Measurements from ENCODE around the gene PITRM1. TPM values are rescaled to one million over a fixed set of nuclear protein-coding genes. Genes with fewer than 3 reads are reported as not detected.
A peak's percentile ranks its signal among the peaks of the same experiment; 100 is the strongest.

PITRM1 gene
- total RNA-seq, 1 donor from 2014 or later: 80.4 TPM

- H4K20me1 ChIP-seq (ENCODE audit: insufficient read depth, low read length): no peaks in the 10 kb centered on the region
- H3K9ac ChIP-seq (ENCODE audit: low read length): no peak overlapping the region
- TF ChIP-seq, protein P1, sequence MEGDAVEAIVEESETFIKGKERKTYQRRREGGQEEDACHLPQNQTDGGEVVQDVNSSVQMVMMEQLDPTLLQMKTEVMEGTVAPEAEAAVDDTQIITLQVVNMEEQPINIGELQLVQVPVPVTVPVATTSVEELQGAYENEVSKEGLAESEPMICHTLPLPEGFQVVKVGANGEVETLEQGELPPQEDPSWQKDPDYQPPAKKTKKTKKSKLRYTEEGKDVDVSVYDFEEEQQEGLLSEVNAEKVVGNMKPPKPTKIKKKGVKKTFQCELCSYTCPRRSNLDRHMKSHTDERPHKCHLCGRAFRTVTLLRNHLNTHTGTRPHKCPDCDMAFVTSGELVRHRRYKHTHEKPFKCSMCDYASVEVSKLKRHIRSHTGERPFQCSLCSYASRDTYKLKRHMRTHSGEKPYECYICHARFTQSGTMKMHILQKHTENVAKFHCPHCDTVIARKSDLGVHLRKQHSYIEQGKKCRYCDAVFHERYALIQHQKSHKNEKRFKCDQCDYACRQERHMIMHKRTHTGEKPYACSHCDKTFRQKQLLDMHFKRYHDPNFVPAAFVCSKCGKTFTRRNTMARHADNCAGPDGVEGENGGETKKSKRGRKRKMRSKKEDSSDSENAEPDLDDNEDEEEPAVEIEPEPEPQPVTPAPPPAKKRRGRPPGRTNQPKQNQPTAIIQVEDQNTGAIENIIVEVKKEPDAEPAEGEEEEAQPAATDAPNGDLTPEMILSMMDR (IDR thresholded peaks at IDR 0.05; ENCODE audit: insufficient read depth, low read depth, low read length): no peak
- TF ChIP-seq EZH2 (IDR thresholded peaks at IDR 0.05; ENCODE audit: insufficient read depth, low read length): no peak
- peaks cover 69% of the 10 kb centered on the region for H3K79me2 ChIP-seq (ENCODE audit: insufficient read depth, low read length)
- H3K4me2 ChIP-seq (ENCODE audit: low read length): no peak overlapping the region
- H3K4me1 ChIP-seq (ENCODE audit: insufficient read depth, low read length): peaks cover 40% of the 10 kb centered on the region
- no peaks in the 10 kb centered on the region for H3K9me3 Mint-ChIP-seq (ENCODE audit: unreplicated experiment)
- H3K4me3 ChIP-seq (ENCODE audit: insufficient read depth, low read depth, low read length): no peak overlapping the region
- no peaks in the 10 kb centered on the region for H3K27me3 ChIP-seq (ENCODE audit: insufficient read depth, low read length)
- peaks cover 17% of the 10 kb centered on the region for H3K36me3 Mint-ChIP-seq (ENCODE audit: low read depth, unreplicated experiment)
- FAIRE-seq (no peak), DNase-seq (ENCODE audit: low read depth) (no peak)
- peaks cover 49% of the 10 kb centered on the region for H3K4me1 Mint-ChIP-seq (ENCODE audit: low read depth, unreplicated experiment)
- peak overlapping the region; percentile 30 for H3K4me3 Mint-ChIP-seq (ENCODE audit: unreplicated experiment)
- no peak overlapping the region for H2AFZ ChIP-seq (ENCODE audit: low read depth, low read length)
- peak overlapping the region; percentile 23 for H3K27ac Mint-ChIP-seq (ENCODE audit: unreplicated experiment)
- H3K9me3 ChIP-seq (ENCODE audit: insufficient read depth, low read depth, low read length): no peaks in the 10 kb centered on the region
- no peaks in the 10 kb centered on the region for H3K27me3 Mint-ChIP-seq (ENCODE audit: low read depth, unreplicated experiment)
- peak overlapping the region; percentile 19 for H3K27ac ChIP-seq (ENCODE audit: low read depth, low read length)
- peaks cover 29% of the 10 kb centered on the region for H3K36me3 ChIP-seq (ENCODE audit: insufficient read depth, low read length)
These were observed 73.9 kb downstream of the PITRM1 start for GRCh38 chr10:3098689-3099088.

- Histone ChIP-seq H3K4me3 (ENCODE audit: insufficient read depth, low read depth, low read length) (no peak overlapping the region), H4K20me1 (ENCODE audit: insufficient read depth, low read length) (no peaks in the 10 kb centered on the region), H3K27me3 (ENCODE audit: insufficient read depth, low read length) (no peaks in the 10 kb centered on the region), H3K9ac (ENCODE audit: low read length) (no peak overlapping the region), H3K27ac (ENCODE audit: low read depth, low read length) (peak overlapping the region; percentile 64), H3K9me3 (ENCODE audit: insufficient read depth, low read depth, low read length) (no peaks in the 10 kb centered on the region), H3K36me3 (ENCODE audit: insufficient read depth, low read length) (peaks cover 22% of the 10 kb centered on the region), H3K4me1 (ENCODE audit: insufficient read depth, low read length) (peaks cover 41% of the 10 kb centered on the region), H3K4me2 (ENCODE audit: low read length) (peak overlapping the region; percentile 21), H3K79me2 (ENCODE audit: insufficient read depth, low read length) (peaks cover 72% of the 10 kb centered on the region), H2AFZ (ENCODE audit: low read depth, low read length) (no peak overlapping the region)
- Mint-ChIP-seq H3K27me3 (ENCODE audit: low read depth, unreplicated experiment) (no peaks in the 10 kb centered on the region), H3K27ac (ENCODE audit: unreplicated experiment) (peak overlapping the region; percentile 98), H3K36me3 (ENCODE audit: low read depth, unreplicated experiment) (peaks cover 16% of the 10 kb centered on the region), H3K4me3 (ENCODE audit: unreplicated experiment) (no peak overlapping the region), H3K4me1 (ENCODE audit: low read depth, unreplicated experiment) (peaks cover 60% of the 10 kb centered on the region), H3K9me3 (ENCODE audit: unreplicated experiment) (no peaks in the 10 kb centered on the region)
- DNase-seq (ENCODE audit: low read depth) (no peak), FAIRE-seq (no peak)
- TF ChIP-seq EZH2 (IDR thresholded peaks at IDR 0.05; ENCODE audit: insufficient read depth, low read length): no peak
- TF ChIP-seq, protein P1 (IDR thresholded peaks at IDR 0.05; ENCODE audit: insufficient read depth, low read depth, low read length): no peak
These were observed 75.4 kb downstream of the PITRM1 start for GRCh38 chr10:3097160-3097559.

DNA sequence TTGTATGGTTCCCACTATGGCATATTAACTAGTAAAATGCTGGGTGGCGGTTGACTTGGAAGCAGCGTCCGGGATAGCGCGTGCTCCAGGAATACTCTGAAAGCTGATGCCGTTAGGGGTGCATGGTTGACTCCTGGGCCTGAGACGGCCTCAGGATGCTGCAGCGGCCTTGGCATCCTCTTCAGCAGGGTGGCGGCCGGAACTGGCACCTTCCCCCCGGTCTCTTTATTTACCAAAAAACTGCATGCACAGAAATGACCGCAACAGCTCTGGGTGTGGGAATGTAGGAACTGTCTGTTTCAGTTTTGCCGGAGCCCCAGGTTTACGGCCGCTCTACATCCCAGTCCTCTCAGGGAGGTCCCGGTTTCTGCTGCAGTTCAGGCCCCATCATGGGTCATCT lies 76.4 kb downstream of the PITRM1 start:
- peaks cover 74% of the 10 kb centered on the region for H3K79me2 ChIP-seq (ENCODE audit: insufficient read depth, low read length)

More for the DNA sequence above, 76.4 kb downstream of the PITRM1 start:
- peak overlapping the region; percentile 96 for H3K27ac ChIP-seq (ENCODE audit: low read depth, low read length)
- H3K4me2 ChIP-seq (ENCODE audit: low read length): peak overlapping the region; percentile 69
- Mint-ChIP-seq H3K27ac (ENCODE audit: unreplicated experiment) (peak overlapping the region; percentile 93), H3K4me1 (ENCODE audit: low read depth, unreplicated experiment) (peaks cover 70% of the 10 kb centered on the region), H3K27me3 (ENCODE audit: low read depth, unreplicated experiment) (no peaks in the 10 kb centered on the region), H3K4me3 (ENCODE audit: unreplicated experiment) (peak overlapping the region; percentile 22), H3K36me3 (ENCODE audit: low read depth, unreplicated experiment) (peaks cover 23% of the 10 kb centered on the region), H3K9me3 (ENCODE audit: unreplicated experiment) (no peaks in the 10 kb centered on the region)
- H3K4me1 ChIP-seq (ENCODE audit: insufficient read depth, low read length): peaks cover 51% of the 10 kb centered on the region
- peak; percentile 27 for DNase-seq (ENCODE audit: low read depth)
- H3K9me3 ChIP-seq (ENCODE audit: insufficient read depth, low read depth, low read length): no peaks in the 10 kb centered on the region
- H3K4me3 ChIP-seq (ENCODE audit: insufficient read depth, low read depth, low read length): peak overlapping the region; percentile 11
- H3K36me3 ChIP-seq (ENCODE audit: insufficient read depth, low read length): peaks cover 18% of the 10 kb centered on the region
- H4K20me1 ChIP-seq (ENCODE audit: insufficient read depth, low read length): no peaks in the 10 kb centered on the region
- TF ChIP-seq, protein P1 (IDR thresholded peaks at IDR 0.05; ENCODE audit: insufficient read depth, low read depth, low read length): no peak
- TF ChIP-seq EZH2 (IDR thresholded peaks at IDR 0.05; ENCODE audit: insufficient read depth, low read length): no peak
- FAIRE-seq: no peak
- no peak overlapping the region for H2AFZ ChIP-seq (ENCODE audit: low read depth, low read length)
- H3K9ac ChIP-seq (ENCODE audit: low read length): peak overlapping the region; percentile 75
- no peaks in the 10 kb centered on the region for H3K27me3 ChIP-seq (ENCODE audit: insufficient read depth, low read length)

Data from astrocyte (in vitro differentiated cells and primary cell).